Activated T-cell treated with anti-CD3 and anti-CD28 coated beads, Interleukin-2, amount 50 U/mL, for 24 hours (primary cell): ENCODE measurements around the gene RAB6D.
"Not testable (repeated sequence)": the region's sequence is repeated elsewhere in the genome, so short reads cannot be mapped to it uniquely, and the experiment has no call there.

Experiments used
- DNase-seq: peaks from one replicate; pipeline ENCODE4 v3.0.0-alpha.2; 2020
- H3K27ac Mint-ChIP-seq: 2 replicates; pipeline ENCODE4 v1.8.0; 2020; ENCODE audit warnings: mild to moderate bottlenecking, mixed read lengths
- H3K27me3 Mint-ChIP-seq: 2 replicates; pipeline ENCODE4 v1.8.0; 2020; ENCODE audit warnings: mixed read lengths
- H3K36me3 Mint-ChIP-seq: 2 replicates; pipeline ENCODE4 v1.8.0; 2020; ENCODE audit warnings: low read depth, mixed read lengths
- H3K4me1 Mint-ChIP-seq: 2 replicates; pipeline ENCODE4 v1.8.0; 2020; ENCODE audit warnings: low read depth, mixed read lengths
- H3K4me3 Mint-ChIP-seq: 2 replicates; pipeline ENCODE4 v1.8.0; 2020; ENCODE audit warnings: mild to moderate bottlenecking, moderate library complexity, mixed read lengths
- H3K9me3 Mint-ChIP-seq: 2 replicates; pipeline ENCODE4 v1.8.0; 2020; ENCODE audit warnings: mixed read lengths

RAB6D gene

DNA sequence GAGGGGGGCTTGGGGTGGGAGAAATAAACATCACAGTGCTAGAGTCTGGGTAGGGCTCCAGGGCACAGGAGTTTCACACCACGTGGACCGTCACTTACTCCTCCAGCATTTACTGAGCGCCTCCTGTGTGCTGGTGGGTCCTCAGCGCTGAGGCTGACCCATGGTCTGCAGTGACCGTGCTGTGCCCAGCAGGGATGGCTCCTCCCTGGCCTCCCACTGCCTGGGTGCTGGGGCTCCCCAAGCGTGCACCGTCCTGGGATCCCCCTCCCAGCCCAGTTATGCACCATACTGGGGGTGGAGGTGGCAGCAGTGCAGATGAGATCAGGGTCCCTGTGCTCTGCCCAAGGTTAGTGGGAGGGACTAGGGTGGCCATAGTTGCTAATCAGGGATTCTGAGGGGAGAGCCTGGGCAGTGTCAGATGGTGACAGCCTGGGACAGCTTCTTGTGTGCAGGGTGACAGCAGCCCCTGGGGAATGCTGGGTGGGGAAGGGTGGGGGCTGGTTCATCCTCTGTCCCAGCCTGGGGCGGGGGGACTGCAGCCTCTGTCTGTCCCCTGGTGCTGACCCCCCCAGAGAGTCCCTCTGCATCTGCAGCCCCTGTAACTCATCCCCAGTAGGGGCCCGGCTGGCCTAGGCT, 26.6 kb upstream of the RAB6D start:
- H3K9me3 Mint-ChIP-seq, H3K4me3 Mint-ChIP-seq, H3K4me1 Mint-ChIP-seq, H3K27ac Mint-ChIP-seq, H3K36me3 Mint-ChIP-seq, DNase-seq: not testable (repeated sequence)
- H3K27me3 Mint-ChIP-seq, result peaks cover 22% of the 10 kb centered on the region

DNA sequence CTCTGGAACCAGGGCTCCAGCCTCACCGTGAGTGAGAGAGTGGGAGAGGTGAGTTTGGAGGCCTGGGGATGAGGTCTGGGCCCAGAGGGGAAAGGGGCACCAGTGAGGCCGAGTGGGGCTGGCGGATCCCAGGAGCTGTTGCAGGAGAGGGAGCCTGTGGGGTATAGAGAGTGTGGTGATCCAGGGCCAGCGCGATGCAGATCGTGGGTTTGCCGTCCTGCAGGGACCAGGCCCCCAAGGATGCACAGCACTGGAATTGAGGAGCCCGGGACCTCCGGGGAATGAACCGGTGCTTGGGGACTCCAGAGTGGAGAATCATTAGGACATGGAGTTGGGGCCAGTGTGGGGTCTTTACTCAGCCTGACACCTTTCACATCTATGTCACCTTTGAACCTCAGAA, 25.7 kb upstream of the RAB6D start:
- peaks cover 2% of the 10 kb centered on the region for H3K4me1 Mint-ChIP-seq
- DNase-seq, result no peak
- no peak overlapping the region for H3K27ac Mint-ChIP-seq
- no peaks in the 10 kb centered on the region for H3K36me3 Mint-ChIP-seq
- H3K27me3 Mint-ChIP-seq, result peaks cover 15% of the 10 kb centered on the region
- H3K9me3 Mint-ChIP-seq, result no peaks in the 10 kb centered on the region
- H3K4me3 Mint-ChIP-seq, result no peak overlapping the region

DNA sequence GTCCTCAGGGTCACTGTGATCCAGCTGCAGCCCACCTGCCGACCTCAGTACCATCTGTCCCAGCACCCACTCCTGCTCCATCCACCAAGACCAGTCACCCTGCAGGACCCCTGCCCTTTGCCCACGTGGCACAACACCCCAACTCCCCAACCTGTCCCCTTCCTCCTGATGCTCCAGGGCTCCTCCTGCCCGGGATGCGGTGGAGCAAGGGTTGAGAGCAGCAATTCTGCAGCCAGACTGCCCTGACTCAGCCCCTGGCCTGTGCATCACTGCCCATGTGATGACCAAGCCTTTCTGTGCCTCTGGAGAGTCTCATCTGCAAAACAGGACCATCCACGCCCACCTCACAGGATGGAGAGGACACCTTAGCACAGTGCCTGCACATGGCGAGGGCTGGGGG, 24.9 kb upstream of the RAB6D start:
- H3K36me3 Mint-ChIP-seq, H3K4me1 Mint-ChIP-seq, H3K27ac Mint-ChIP-seq, H3K4me3 Mint-ChIP-seq, H3K9me3 Mint-ChIP-seq, DNase-seq: not testable (repeated sequence)
- H3K27me3 Mint-ChIP-seq, result peaks cover 12% of the 10 kb centered on the region

DNA sequence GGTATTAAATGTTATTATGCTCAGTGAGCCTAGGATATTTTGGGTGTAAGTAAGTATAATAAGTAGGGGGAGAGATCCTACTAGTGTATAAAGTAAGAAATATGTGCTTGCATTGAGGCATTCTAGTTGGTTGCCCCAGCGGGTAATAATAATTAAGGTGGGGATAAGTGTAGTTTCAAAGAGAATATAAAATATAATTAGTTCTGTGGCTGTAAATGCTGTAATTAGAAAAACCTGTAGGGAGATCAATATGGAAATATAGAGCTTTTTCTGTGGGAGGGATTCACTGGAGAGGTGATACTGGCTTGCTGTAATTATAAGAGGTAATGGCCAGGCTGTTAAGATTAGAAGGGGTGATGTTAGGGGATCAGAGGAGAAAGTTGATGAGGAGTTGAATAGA, 9.1 kb upstream of the RAB6D start:
- not testable (repeated sequence) for DNase-seq, H3K4me1 Mint-ChIP-seq, H3K27ac Mint-ChIP-seq, H3K4me3 Mint-ChIP-seq, H3K36me3 Mint-ChIP-seq, H3K27me3 Mint-ChIP-seq, H3K9me3 Mint-ChIP-seq

DNA sequence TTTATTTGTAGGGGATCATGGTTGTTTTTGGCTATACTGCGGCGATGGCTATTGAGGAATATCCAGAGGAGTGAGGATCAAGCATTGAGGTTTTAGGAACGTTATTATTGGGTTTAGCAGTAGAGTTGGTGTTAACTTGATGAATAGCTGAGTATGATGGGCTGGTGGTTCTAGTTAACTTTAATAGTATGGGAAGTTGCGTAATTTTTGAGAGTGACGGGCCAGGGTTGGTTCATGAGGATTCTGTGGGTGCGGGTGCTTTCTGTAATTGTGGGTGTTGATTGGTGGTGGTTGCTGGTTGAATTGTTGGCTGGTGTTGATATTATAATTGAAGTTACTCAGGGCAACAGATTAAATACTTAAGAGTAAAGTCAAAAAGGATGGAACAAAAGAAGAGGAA, 6.0 kb upstream of the RAB6D start:
- Mint-ChIP-seq H3K9me3 (no peaks in the 10 kb centered on the region), H3K4me3 (no peak overlapping the region), H3K27me3 (peaks cover 21% of the 10 kb centered on the region), H3K27ac (no peak overlapping the region), H3K4me1 (no peaks in the 10 kb centered on the region), H3K36me3 (no peaks in the 10 kb centered on the region)
- DNase-seq, result no peak

DNA sequence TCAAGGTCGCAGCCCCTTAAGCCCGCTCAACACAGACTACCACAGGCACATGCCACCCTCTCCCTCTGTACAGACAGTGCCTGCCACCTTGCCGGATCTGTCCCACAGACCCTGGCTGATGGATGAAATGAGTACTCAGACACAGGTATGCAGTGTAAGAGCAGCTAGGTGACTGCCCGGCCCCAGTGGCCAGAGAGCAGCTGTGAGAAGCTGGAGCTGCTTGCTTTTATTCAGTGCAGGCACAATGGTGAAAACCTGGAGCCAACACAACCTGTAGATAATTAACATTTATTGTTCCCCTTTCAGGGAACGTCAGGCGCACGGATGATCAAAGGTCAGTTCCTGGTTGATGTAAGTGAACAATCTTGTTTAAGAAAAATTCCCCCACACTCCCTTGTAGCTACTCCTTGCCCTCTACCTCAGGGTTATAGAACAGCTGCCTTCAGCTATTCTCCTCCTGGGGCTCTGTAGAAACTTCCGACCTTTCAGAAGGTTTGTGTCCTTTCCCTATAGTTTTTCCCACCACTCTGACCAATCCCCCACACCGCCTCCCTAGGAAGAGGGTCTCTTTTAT, 4.6 kb upstream of the RAB6D start:
- H3K4me1 Mint-ChIP-seq, H3K4me3 Mint-ChIP-seq, H3K9me3 Mint-ChIP-seq, H3K36me3 Mint-ChIP-seq, DNase-seq, H3K27ac Mint-ChIP-seq: not testable (repeated sequence)
- peaks cover 35% of the 10 kb centered on the region for H3K27me3 Mint-ChIP-seq

DNA sequence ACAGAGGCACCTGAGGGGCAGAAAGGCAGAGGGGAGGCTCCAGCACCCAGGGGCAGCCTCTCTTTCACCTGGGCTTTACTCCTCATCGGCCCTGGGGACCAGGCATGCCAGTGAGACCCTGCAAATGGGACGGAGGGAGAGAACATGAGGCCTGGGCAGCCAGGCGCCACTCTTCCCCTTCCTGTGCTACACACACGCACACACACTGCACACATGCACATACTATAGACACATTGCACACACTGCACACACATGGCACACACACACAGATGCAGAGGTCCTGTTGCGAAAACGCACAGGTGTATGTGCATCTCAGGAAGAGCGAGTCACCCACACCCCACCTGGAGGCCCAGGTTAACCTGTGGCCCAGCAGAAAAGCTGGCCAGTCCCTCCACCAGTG, 3.4 kb upstream of the RAB6D start:
- Mint-ChIP-seq H3K27ac (no peak overlapping the region), H3K27me3 (peaks cover 36% of the 10 kb centered on the region), H3K4me3 (no peak overlapping the region), H3K4me1 (peaks cover 6% of the 10 kb centered on the region), H3K9me3 (no peaks in the 10 kb centered on the region), H3K36me3 (no peaks in the 10 kb centered on the region)
- DNase-seq, result no peak

DNA sequence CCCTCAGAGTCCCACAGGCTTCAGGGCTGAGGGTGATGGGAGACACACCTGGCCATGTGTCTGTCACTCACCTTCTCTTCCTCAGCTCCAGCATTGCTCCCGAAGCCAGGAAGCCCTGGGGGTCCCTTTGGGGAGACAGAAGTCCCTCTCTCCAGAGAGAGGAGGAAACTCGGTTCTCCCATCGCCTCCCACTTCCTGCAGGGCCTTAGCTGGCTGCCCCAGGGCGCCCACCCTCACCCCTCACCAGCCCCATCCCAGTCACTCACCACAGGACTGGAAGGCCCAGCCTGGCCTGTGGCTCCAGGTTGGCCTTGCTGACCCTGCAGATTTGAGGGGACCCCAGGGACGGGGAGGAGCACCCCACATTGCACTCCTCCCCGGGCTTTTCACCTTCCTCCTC, 2.7 kb upstream of the RAB6D start:
- Mint-ChIP-seq H3K27ac (no peak overlapping the region), H3K4me1 (peaks cover 6% of the 10 kb centered on the region), H3K36me3 (no peaks in the 10 kb centered on the region), H3K9me3 (no peaks in the 10 kb centered on the region), H3K27me3 (peaks cover 43% of the 10 kb centered on the region), H3K4me3 (no peak overlapping the region)
- DNase-seq, result no peak

DNA sequence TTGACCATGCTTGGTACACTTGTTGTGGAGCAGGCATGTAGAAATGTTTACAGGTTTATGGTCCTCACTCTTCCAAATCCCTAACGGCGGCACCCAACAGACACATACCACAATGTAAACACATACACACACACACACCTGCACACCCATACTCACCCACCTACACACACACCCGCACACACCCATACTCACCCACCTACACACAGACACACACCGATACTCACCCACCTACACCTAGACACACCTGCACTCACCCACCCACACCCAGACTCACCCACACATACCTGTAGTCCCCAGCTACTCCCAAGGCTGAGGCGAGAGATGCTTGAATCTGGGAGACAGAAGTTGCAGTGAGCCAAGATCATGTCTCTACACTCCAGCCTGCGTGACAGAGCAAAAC, 1.5 kb upstream of the RAB6D start:
- no peaks in the 10 kb centered on the region for H3K36me3 Mint-ChIP-seq
- peaks cover 54% of the 10 kb centered on the region for H3K27me3 Mint-ChIP-seq
- H3K4me1 Mint-ChIP-seq, result peaks cover 6% of the 10 kb centered on the region
- DNase-seq, result no peak
- no peak overlapping the region for H3K27ac Mint-ChIP-seq
- no peak overlapping the region for H3K4me3 Mint-ChIP-seq
- no peaks in the 10 kb centered on the region for H3K9me3 Mint-ChIP-seq

DNA sequence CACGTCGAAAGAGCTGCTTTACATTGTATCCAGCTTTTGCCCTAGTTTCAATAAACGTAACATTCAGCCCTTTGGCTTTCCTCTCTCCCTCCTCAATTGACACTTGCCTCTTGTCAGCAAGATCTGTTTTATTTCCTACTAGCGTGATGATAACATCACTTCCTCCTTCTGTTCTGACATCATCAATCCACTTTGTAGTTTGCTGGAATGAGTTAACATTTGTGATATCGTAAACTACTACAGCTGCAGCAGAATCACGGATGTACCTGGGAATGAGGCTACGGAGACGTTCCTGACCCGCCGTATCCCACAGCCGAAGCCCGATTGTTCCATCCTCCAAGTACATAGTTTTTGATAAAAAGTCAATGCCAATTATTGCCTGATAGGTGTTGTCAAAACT, 755 bp downstream of the RAB6D start:
- H3K9me3 Mint-ChIP-seq, H3K27ac Mint-ChIP-seq, H3K36me3 Mint-ChIP-seq, H3K4me1 Mint-ChIP-seq, DNase-seq, H3K4me3 Mint-ChIP-seq: not testable (repeated sequence)
- peaks cover 62% of the 10 kb centered on the region for H3K27me3 Mint-ChIP-seq

DNA sequence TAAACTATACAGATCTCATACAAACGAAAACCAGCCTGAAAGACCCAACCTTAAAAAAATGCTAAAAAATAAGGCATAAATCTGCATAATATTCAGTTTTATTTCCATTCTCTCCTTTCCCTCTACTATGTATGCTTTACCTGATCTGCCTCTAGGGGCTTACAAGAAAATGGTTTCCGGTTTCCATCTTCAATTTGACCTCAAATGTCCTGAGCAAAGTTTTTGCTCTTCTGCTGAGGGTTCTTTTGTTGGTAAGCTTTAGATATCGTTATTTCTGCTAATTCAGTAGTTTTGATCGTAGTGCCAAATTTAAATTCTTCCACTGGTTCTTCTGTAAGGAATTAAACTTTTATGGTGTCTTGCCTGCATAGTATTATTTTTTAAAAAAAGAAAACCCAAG, 2.2 kb downstream of the RAB6D start:
- H3K36me3 Mint-ChIP-seq, H3K27ac Mint-ChIP-seq, H3K9me3 Mint-ChIP-seq, H3K4me1 Mint-ChIP-seq, DNase-seq, H3K4me3 Mint-ChIP-seq: not testable (repeated sequence)
- peaks cover 61% of the 10 kb centered on the region for H3K27me3 Mint-ChIP-seq

DNA sequence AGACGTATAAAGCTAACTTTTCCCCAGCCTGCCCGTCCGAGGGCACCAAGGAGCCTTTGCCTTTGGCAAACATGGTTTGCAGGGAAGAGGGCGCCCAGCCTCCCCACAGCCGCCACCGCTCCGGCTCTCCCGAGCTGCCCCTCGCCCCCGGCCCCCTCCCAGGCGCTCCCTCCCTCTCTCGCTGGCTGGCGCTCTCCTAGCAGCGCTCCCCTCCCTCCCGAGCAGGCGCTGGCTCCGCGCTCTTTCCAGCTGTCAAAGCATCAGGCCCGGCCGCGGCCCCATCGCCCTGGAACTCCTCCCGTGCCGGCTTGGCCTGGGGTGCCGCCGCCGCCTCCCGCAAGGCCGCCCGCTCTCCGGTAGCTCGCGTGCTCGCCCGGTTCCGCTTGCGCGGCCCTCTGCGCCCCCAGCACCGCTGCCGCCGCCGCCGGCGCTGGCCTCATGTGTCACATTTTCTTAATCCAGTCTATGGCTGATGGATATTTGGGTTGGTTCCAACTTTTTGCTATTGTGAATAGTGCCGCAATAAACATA, 10.7 kb downstream of the RAB6D start:
- not testable (repeated sequence) for H3K36me3 Mint-ChIP-seq, H3K27ac Mint-ChIP-seq, DNase-seq, H3K4me1 Mint-ChIP-seq, H3K9me3 Mint-ChIP-seq, H3K4me3 Mint-ChIP-seq
- H3K27me3 Mint-ChIP-seq, result peaks cover 61% of the 10 kb centered on the region

DNA sequence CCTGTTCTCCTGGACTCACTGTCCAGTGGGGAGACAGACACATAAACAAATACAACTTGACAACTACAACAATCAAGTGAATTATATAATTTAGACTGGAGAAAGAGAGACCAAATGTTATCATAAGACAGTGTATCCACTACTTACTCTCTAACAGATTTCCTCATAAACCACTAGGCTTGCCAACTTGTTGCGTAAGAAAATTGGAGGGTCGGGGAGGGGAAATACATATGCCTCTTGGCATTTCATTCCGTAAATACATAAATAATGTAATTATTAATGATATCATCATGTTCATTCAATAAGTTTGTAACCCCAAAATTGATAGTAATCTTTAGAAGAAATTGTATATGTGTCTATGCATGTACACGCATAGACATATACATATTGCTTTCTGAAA, 14.9 kb downstream of the RAB6D start:
- Mint-ChIP-seq H3K27ac (no peak overlapping the region), H3K27me3 (peaks cover 28% of the 10 kb centered on the region), H3K4me3 (no peak overlapping the region), H3K9me3 (peaks cover 4% of the 10 kb centered on the region), H3K36me3 (no peaks in the 10 kb centered on the region), H3K4me1 (no peaks in the 10 kb centered on the region)
- DNase-seq, result no peak

DNA sequence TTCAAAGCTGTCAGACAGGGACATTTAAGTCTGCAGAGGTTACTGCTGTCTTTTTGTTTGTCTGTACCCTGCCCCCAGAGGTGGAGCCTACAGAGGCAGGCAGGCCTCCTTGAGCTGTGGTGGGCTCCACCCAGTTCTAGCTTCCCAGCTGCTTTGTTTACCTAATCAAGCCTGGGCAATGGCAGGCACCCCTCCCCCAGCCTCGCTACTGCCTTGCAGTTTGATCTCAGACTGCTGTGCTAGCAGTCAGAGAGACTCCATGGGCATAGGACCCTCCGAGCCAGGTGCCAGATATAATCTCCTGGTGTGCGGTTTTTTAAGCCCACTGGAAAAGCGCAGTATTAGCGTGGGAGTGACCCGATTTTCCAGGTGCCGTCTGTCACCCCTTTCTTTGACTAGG, 16.9 kb downstream of the RAB6D start:
- not testable (repeated sequence) for H3K4me3 Mint-ChIP-seq, H3K36me3 Mint-ChIP-seq, H3K9me3 Mint-ChIP-seq, H3K27ac Mint-ChIP-seq, H3K4me1 Mint-ChIP-seq, DNase-seq
- H3K27me3 Mint-ChIP-seq, result peaks cover 15% of the 10 kb centered on the region

DNA sequence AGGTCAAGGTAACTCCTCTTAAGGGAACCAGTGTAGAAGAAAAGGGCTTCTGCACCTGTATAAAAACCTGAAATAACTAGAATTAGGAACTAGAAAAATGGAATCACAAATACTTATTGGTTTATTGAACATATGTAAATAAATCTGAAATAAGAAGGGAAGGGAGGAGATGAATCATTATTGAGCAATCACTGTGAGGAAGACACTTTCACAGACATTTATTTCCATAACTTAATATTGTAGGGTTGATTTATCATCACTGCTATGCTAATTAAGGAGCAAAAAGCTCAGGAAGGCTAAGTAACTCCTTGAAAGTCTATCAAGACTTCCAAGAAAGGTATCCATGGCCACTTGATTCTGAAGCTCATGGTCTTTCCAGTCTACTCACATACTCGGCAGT, 24.7 kb downstream of the RAB6D start:
- peaks cover 26% of the 10 kb centered on the region for H3K27me3 Mint-ChIP-seq
- not testable (repeated sequence) for DNase-seq, H3K4me1 Mint-ChIP-seq, H3K4me3 Mint-ChIP-seq, H3K9me3 Mint-ChIP-seq, H3K36me3 Mint-ChIP-seq, H3K27ac Mint-ChIP-seq

DNA sequence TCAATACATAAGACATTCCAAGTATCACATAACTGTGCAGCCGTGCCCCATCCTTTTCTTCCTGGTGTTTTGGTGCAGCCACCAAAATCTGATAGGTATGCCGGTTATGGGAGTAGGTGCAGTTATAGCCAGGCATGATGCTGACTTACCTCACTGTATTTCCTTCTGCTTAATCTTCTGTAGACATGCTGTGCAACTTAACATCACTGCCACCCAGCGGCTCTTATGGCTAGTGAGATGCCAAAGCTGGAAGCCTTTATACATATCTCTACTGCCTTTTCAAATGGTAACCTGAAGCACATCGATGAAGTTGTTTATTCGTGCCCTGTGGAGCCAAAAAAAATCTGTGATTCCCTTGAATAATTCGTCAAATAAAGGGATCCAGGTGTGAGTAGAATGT, 28.6 kb downstream of the RAB6D start:
- H3K27ac Mint-ChIP-seq, H3K36me3 Mint-ChIP-seq, H3K4me3 Mint-ChIP-seq, H3K9me3 Mint-ChIP-seq, H3K4me1 Mint-ChIP-seq, DNase-seq: not testable (repeated sequence)
- H3K27me3 Mint-ChIP-seq, result peaks cover 42% of the 10 kb centered on the region
